Fibroblast of lung (primary cell): ENCODE results near the gene ZNF366. TPM values are rescaled to one million over a fixed set of nuclear protein-coding genes. Genes with fewer than 3 reads are reported as not detected.

Experiments
- DNase-seq, 2 donors: peaks; one replicate each; pipeline versions ENCODE4 v3.0.0 to v3.0.0-alpha.2; 2010; ENCODE audit warnings: low read depth in 2 of 2
- H2AFZ ChIP-seq: 2 replicates; pipeline ENCODE4 v1.5.1; 2012; ENCODE audit warnings: low read length, control low read depth, inconsistent platforms
- H3K27ac ChIP-seq: 2 replicates; pipeline ENCODE4 v1.5.1; 2011; ENCODE audit warnings: low read length, control low read depth; ENCODE audit not compliant: insufficient read depth
- H3K27me3 ChIP-seq: 2 replicates; pipeline ENCODE4 v1.5.1; 2011; ENCODE audit warnings: mild to moderate bottlenecking, low read length; ENCODE audit not compliant: control insufficient read depth, insufficient read depth
- H3K36me3 ChIP-seq: 2 replicates; pipeline ENCODE4 v1.5.1; 2011; ENCODE audit warnings: low read length; ENCODE audit not compliant: control insufficient read depth, insufficient read depth
- H3K4me1 ChIP-seq: 2 replicates; pipeline ENCODE4 v1.5.1; 2011; ENCODE audit warnings: low read length; ENCODE audit not compliant: control insufficient read depth, insufficient read depth; ENCODE audit errors: extremely low read depth
- H3K4me2 ChIP-seq: 2 replicates; pipeline ENCODE4 v1.5.1; 2011; ENCODE audit warnings: low read length, control low read depth; ENCODE audit not compliant: insufficient read depth; ENCODE audit errors: extremely low read depth
- H3K4me3 ChIP-seq, 4 experiments: fragments of 200-600 bp in 1 of 4; sonication (generic) in 1 of 4; replicated peaks in 1 of 4; 2 replicates each; pipeline ENCODE4 v1.5.1; 2011 to 2016; ENCODE audit warnings: low read length in 4 of 4, low read depth in 3 of 4, mild to moderate bottlenecking in 3 of 4, control low read depth in 2 of 4, inconsistent platforms in 1 of 4, mixed read lengths in 1 of 4; ENCODE audit not compliant: insufficient read depth in 1 of 4; ENCODE audit errors: control extremely low read depth in 1 of 4
- H3K79me2 ChIP-seq: 2 replicates; pipeline ENCODE4 v1.5.1; 2012; ENCODE audit warnings: mild to moderate bottlenecking, low read length, inconsistent platforms; ENCODE audit not compliant: control insufficient read depth, insufficient read depth
- H3K9ac ChIP-seq: 2 replicates; pipeline ENCODE4 v1.5.1; 2011; ENCODE audit warnings: mild to moderate bottlenecking, low read length, control low read depth; ENCODE audit not compliant: insufficient read depth
- H3K9me3 ChIP-seq: 2 replicates; pipeline ENCODE4 v1.5.1; 2012; ENCODE audit warnings: low read depth, low read length; ENCODE audit not compliant: control insufficient read depth, insufficient read depth
- H4K20me1 ChIP-seq: 2 replicates; pipeline ENCODE4 v1.5.1; 2011; ENCODE audit warnings: low read length; ENCODE audit not compliant: control insufficient read depth, insufficient read depth; ENCODE audit errors: extremely low read depth
- EZH2 ChIP-seq: IDR thresholded peaks from 2 replicates; pipeline ENCODE4 v1.5.1; 2012; ENCODE audit warnings: low read length, control low read depth, mild to moderate bottlenecking; ENCODE audit errors: missing control alignments
- polyA plus RNA-seq, 2 donors: library from polyadenylated mRNA; depleted of rRNA in 1 of 2; stranded (reverse) in 1 of 2; unstranded in 1 of 2; fragments of >200 nt; gene quantifications; 2 replicates each; pipeline ENCODE4 v1.2.1, GENCODE V29; 2011 to 2012; ENCODE audit warnings: missing spikeins in 1 of 2
- total RNA-seq: library from RNA; depleted of rRNA; stranded (reverse); fragments of >200 nt; gene quantifications from 2 replicates; pipeline ENCODE4 v1.2.1, GENCODE V29; 2014
- TF ChIP-seq, protein P1 (sequence below), 2 donors: IDR thresholded peaks in 1 of 2; conservative IDR thresholded peaks in 1 of 2; 1 replicate in 1 of 2; 2 replicates in 1 of 2; pipeline ENCODE4 v1.5.1; 2011 to 2012; ENCODE audit warnings: low read length in 2 of 2, control low read depth in 1 of 2, inconsistent platforms in 1 of 2, low read depth in 1 of 2, mild to moderate bottlenecking in 1 of 2

The ZNF366 gene
- total and polyA plus RNA-seq, 2 donors (not counting 1 experiment from before 2014, with no cell fraction given): not detected

DNA sequence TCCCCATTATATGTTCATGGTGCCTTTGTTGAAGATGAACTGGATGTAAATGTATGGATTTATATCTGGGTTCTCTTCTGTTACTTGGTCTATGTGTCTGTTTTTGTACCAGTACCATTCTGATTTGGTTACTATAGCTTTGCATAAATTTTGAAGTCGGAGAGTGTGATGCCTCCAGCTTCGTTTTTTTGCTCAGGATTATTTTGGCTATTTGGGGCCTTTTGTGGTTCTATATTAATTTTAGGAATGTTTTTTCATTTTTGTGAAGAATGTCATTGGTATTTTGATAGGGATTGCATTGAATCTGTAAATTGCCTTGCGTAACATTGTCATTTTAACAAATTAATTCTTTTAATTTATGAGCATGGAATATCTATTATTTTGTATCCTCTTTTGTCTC, 36.6 kb upstream of the ZNF366 start:
- Histone ChIP-seq H3K4me2 (no peak overlapping the region), H4K20me1 (no peaks in the 10 kb centered on the region), H3K36me3 (no peaks in the 10 kb centered on the region), H3K9me3 (no peaks in the 10 kb centered on the region), H3K27me3 (no peaks in the 10 kb centered on the region), H3K4me3 (no peak overlapping the region), H3K79me2 (no peaks in the 10 kb centered on the region), H3K27ac (no peak overlapping the region), H2AFZ (no peak overlapping the region), H3K4me1 (peaks cover 4% of the 10 kb centered on the region), H3K9ac (no peak overlapping the region)
- no peak for DNase-seq
- TF ChIP-seq EZH2: no peak
- TF ChIP-seq, protein P1, sequence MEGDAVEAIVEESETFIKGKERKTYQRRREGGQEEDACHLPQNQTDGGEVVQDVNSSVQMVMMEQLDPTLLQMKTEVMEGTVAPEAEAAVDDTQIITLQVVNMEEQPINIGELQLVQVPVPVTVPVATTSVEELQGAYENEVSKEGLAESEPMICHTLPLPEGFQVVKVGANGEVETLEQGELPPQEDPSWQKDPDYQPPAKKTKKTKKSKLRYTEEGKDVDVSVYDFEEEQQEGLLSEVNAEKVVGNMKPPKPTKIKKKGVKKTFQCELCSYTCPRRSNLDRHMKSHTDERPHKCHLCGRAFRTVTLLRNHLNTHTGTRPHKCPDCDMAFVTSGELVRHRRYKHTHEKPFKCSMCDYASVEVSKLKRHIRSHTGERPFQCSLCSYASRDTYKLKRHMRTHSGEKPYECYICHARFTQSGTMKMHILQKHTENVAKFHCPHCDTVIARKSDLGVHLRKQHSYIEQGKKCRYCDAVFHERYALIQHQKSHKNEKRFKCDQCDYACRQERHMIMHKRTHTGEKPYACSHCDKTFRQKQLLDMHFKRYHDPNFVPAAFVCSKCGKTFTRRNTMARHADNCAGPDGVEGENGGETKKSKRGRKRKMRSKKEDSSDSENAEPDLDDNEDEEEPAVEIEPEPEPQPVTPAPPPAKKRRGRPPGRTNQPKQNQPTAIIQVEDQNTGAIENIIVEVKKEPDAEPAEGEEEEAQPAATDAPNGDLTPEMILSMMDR (conservative IDR thresholded peaks at IDR 0.05 in 1 of 2, IDR thresholded peaks at IDR 0.05 in 1 of 2; ENCODE audit: low read depth in 1 of 2, low read length in 2 of 2): no peak

DNA sequence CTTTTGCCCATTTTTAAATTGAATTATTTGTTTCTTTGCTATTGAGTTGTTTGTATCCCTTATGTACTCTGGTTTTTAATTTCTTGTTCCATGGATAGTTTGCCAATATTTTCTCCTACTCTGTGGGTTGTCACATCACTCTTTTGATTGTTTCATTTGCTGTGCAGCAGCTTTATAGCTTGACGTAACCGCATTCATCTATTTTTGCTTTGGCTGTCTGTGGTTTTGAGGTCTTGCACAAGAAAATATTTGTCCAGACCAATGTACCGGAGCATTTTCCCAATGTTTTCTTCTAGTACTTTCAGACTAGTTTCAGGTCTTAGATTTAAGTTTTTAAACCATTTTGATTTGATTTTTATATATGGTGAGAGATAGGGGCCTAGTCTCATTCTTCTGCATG, 36.2 kb upstream of the ZNF366 start:
- no peaks in the 10 kb centered on the region for H3K27me3 ChIP-seq
- no peak overlapping the region for H3K4me3 ChIP-seq
- peak; percentile 91 to 95 for DNase-seq
- no peak overlapping the region for H3K9ac ChIP-seq
- H3K9me3 ChIP-seq: no peaks in the 10 kb centered on the region
- TF ChIP-seq EZH2: no peak
- TF ChIP-seq, protein P1 (conservative IDR thresholded peaks at IDR 0.05 in 1 of 2, IDR thresholded peaks at IDR 0.05 in 1 of 2; ENCODE audit: low read depth in 1 of 2, low read length in 2 of 2): no peak
- H4K20me1 ChIP-seq: no peaks in the 10 kb centered on the region
- no peak overlapping the region for H3K4me2 ChIP-seq
- no peaks in the 10 kb centered on the region for H3K36me3 ChIP-seq
- H2AFZ ChIP-seq: no peak overlapping the region
- no peak overlapping the region for H3K27ac ChIP-seq
- H3K79me2 ChIP-seq: no peaks in the 10 kb centered on the region
- H3K4me1 ChIP-seq: peaks cover 4% of the 10 kb centered on the region

DNA sequence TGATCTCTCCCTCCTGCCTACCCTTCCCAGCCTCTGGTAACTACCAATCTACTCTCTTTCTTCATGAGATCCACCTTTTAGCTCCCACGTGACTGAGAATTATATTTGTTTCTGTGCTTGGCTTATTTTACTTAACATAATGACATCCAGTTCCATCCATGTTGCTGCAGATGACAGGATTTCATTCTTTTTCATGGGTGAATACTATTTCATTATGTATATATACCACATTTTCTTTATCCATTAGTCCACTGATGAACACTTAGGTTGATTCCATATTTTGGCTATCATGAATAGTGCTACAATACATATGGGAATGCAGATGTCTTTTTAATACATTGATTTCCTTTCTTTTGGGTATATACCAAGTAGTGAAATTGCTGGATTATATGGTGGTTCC, 35.5 kb upstream of the ZNF366 start:
- Histone ChIP-seq H3K4me2 (no peak overlapping the region), H3K36me3 (no peaks in the 10 kb centered on the region), H3K4me1 (peaks cover 4% of the 10 kb centered on the region), H2AFZ (no peak overlapping the region), H3K27me3 (no peaks in the 10 kb centered on the region), H3K27ac (no peak overlapping the region), H4K20me1 (no peaks in the 10 kb centered on the region), H3K79me2 (no peaks in the 10 kb centered on the region), H3K4me3 (no peak overlapping the region), H3K9me3 (no peaks in the 10 kb centered on the region), H3K9ac (no peak overlapping the region)
- DNase-seq: no peak
- TF ChIP-seq, protein P1 (conservative IDR thresholded peaks at IDR 0.05 in 1 of 2, IDR thresholded peaks at IDR 0.05 in 1 of 2; ENCODE audit: low read depth in 1 of 2, low read length in 2 of 2): no peak
- no peak for TF ChIP-seq EZH2
